GM19023 (cell line): ENCODE data around the gene BMP7.
"Not testable (repeated sequence)": the region's sequence is repeated elsewhere in the genome, so short reads cannot be mapped to it uniquely, and the experiment has no call there.

Experiments used
- ATAC-seq: cut with Tn5 transposase; IDR thresholded peaks from one replicate; pipeline ENCODE4 v1.9.1; 2021; ENCODE audit warnings: mild to moderate bottlenecking, moderate library complexity; ENCODE audit not compliant: unreplicated experiment

BMP7 gene

DNA sequence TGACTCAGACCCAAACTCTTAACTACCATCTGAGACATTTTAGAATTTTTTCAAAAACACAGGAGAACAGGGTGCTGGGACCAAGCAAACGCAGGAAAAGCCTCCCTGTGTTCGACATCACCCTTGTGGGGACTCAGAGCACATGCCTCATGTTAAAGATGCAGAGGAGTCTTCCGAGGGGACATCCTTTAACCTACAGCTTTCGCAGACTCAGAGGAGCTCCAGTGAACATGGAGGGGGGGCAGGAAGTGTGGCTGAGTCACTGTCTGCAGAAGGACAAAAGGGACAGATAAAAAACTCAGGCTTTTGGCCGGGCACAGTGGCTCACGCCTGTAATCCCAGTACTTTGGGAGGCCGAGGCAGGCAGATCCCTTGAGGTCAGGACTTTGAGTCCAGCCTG lies 15.1 kb downstream of the BMP7 start:
- no peak for ATAC-seq

DNA sequence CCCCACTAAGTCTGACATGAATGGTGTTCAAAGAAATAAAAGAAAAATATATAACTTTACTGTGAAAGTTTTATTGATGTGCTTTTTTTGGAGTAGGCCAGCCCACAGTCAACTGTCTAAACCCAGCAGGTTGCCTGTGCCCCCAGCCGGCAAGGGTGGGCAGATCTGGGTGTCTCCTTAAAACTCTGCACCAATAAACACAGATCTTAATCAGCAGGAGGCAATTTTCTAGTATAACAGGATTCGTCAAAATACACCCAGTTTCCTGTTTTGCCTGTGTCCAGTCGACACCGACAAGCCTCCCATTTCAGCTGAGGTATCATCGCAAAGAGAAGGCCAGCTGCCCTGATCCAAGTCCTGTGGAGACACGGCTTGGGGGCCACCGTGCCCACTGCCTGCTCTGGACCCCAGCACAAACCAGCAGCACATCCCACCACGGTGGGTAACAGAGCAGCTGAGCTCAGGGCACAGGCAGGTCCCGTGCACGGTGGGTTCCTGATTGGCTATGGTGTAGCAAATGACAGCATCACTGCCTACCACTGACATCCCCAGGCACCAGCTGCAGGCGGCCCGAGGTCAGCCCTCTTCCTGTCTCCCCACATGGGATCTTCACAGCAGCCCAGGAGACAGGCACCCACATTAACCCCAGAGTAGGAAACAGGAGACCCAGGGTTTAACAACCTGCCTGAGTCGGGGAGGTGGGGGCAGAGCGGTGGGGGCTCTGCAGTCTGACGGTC lies 15.7 kb downstream of the BMP7 start:
- ATAC-seq = no peak

DNA sequence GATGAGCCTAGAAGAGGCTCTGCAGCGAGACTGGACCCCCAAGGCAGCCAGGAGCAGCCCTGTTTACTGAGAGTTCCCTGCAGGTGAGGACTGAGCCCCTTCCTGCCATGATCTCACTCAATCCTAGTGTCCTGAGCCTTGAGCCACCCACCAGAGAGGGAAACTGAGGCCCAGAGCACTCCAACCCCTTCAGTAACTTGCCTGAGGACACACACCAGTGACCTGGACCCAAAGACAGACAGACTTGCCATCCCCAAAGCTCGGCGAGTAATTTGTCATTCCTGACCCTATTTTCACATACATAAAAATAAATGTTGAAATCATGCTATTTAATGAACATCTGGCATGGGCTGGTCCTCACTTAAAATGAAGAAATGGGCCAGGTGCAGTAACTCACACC lies 16.7 kb downstream of the BMP7 start:
- no peak for ATAC-seq

DNA sequence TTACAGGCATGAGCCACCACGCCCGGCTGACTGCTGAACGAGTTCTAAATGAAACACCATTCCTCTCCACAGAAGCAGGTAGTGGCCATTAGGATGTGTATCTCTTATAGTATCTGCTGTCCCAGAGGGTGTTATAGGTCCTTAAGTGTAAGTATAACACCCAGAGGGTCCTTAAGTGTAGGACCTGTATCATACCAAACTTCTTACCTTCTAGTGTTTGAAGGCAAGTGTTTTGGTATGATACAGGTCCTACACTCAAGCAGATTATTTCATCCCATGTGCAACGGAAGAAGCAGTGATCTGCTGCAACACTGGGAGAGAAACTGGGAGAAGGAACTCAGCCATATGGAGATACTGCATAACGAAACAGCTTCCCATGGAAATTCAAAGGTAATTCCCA lies 17.4 kb downstream of the BMP7 start:
- ATAC-seq = no peak

DNA sequence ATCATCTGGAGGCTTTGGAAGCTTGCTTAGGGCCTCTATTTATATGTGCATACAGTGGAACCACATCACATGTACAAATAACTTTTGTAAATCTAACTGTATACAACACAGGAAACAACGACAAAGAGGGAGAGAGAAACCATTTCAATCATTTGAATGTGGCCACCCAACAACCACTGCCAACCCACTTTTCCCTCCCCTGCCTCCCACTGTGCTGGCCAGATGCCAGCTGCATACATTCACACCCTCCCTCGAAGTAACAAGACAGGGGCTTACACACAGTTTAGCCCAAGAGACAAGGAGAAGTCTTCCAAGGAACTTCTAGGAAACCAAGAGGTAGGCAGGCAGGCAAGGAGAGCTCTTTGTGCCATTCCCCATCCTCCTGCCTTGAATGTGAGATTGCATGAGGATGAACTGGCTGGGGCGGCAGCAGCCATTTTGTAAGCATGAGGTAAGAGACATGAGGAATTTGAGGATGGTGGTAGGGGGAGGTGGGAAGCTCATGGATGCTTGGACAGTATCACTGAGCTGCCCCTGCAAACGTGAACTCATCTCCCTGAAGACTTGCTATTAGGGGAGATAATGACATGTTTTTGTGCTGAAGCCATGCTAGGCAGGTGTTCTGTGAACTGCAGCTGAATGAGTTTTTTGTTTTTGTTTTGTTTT lies 18.2 kb downstream of the BMP7 start:
- ATAC-seq = no peak

DNA sequence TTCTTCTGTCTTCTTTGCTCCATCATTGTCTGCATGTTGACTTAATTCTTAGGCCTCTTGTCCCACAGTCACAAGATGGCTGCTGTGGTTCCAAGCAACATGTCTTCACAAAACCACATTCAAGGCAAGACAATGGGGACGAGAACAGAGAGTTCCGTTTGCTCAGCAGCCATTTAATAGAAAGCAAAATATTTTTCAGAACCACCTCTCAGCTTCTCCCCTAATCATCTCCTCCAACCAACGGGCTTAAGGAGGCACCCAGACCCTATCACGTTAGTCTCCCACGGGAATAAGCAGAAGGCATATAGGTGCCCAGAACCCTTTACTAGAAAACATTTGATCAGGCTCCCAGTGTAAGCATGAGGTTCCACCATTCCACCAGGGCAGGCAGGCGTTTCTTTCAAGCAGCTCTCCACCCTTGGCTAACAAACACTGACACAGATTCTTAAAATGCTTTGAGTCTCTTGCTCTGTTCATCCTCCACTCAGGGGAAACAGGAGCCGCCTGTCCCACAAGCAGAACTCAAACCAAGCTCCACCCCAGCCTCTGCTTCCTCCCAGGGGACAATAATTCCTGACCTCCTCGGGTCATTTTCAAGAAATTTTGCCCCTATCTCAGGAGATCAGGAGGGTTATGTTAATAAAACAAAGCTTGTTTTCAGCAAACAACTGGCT lies 19.0 kb downstream of the BMP7 start:
- ATAC-seq = no peak

DNA sequence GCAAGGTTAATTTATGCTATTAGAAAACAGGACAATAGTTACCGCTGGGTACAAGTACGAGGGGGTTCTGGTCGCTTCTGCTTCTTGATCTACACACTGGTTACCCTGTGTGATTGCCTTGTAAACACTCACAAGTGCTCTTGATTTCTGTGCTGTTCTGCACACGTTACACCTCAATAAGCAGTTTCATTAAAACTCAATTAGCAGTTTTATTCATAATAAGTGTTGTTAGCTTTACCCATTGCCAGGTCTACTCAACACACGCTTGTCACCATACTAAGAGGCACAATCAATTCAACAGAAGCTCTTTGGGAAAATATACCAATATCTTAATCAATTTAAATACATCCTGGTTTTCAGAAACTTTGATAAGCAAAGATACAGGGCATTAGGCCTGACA lies 20.4 kb downstream of the BMP7 start:
- no peak for ATAC-seq

DNA sequence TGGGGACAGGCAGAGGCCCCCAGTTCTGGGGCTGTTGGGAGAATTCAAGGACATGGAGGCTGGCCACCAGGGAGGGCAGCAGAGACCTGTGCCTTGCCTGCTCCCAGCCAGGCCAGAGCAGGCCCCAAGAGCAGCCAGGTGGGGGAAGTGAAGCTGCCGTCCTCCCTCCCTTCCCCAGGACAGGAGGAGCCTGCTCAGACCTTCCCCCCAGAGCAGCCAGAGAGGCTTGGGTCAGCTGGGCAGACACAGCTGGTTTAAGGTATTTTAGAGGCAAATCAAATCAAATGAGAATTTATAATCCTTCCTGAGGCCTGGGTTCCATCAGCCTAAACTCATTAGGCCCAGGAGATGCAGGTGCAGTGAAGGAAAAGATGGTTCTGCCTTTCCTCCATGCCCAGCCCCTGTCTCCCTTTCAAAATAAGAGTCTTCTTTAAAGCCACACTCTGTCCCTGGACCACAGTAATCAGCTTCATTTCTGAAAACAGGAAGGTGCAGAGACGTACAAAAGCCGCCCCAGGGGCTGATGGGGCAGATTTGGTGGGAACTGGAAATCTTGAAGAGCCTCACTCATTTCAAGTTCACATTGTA lies 21.7 kb downstream of the BMP7 start:
- ATAC-seq = no peak

DNA sequence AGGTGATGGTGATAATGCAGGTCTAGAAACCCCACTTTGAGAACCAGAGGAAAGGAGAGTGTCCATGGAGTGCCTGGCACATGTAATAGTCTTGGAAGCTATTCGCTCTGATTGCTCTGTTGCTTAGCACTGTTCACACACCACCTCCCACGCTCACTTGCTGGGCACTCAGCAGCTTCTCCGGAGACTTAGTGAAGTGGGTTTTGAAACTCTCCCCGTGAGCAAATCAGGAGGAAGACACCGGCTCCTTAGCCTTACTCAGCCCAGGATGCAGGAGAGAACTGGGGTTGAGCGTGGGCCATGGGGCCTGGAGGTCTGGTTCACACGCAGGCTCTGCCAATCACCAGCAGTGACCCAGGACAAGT lies 22.2 kb downstream of the BMP7 start:
- no peak for ATAC-seq

DNA sequence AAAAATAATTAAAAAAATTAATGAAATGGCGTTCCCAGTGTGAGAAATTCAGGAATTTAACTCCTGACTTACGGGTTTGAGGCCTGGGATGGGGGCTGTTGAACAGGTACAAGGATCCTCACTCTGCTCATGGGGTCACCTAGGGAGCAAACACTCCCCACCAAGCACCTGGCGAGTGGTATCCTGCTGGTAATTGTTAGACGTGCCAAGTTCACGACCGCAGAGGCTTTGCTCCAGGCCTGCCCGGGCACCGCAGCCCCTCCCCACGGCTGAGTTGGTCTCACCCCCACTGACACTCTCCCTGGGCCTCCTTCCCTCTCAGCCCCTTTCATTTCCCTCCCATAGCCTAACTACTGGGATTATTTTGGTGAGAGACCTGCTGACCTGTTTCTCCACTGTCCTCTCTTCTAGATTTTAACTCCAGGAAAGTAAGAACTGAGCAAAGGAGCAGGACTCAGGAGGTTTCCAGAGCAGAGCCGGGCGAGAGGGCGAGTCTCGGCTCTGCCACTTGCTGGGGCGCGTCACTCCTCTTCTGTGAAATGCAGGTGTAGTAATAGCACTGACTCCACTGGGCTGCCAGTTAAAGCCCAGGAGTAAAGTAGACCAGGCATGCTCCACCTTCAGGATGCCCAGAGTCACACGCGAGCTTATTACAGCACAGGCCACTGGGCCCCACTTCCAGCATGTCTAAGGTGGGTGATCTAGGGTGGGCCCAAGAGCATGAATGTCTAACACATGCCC lies 22.8 kb downstream of the BMP7 start:
- no peak for ATAC-seq

DNA sequence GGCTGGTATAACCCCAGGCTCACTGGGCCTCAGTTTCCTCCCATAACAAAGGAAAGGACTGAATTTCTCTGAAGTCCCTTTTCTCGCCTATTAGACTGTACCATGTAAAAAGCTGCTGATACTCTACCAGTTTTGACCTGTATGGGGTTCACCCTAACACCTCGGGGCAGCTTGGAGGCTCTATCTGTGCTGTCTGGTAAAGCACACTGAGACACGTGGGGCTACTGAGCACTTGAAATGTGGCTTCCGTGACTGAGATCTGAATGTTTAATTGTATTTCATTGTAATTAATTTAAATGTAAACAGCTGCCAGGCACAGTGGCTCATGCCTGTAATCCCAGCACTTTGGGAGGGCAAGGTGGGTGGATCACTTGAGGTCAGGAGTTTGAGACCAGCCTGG lies 24.0 kb downstream of the BMP7 start:
- ATAC-seq = no peak

DNA sequence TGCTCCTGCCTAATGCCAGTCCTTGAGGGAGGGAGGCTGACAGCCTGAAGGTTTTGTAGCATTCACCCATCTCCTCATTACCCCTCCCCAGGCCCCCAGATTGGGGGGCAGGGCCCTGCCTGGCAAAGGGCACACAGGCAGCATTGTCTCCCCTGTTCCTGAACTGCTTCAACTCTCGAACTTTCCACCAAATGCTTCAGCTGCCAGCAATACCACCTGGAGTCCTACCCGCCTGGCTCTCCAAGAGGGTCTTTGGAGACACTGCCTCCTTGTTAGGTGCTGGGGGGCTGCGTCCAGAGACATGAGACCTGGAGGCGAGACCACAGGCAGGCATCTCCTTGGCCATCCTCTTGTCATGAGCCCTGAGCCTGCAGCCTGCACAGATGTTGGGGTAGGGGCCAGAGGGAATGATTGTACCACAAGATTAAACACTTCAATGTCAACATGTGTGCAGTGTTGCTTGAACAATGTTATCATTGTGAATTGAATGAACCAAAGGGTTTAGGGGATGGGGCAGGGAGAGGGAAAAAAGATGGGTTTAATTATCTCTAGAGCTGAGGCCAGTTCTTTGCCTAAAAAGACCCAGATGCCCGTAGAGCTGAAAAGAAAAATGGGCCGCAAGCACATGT lies 25.0 kb downstream of the BMP7 start:
- ATAC-seq = no peak

DNA sequence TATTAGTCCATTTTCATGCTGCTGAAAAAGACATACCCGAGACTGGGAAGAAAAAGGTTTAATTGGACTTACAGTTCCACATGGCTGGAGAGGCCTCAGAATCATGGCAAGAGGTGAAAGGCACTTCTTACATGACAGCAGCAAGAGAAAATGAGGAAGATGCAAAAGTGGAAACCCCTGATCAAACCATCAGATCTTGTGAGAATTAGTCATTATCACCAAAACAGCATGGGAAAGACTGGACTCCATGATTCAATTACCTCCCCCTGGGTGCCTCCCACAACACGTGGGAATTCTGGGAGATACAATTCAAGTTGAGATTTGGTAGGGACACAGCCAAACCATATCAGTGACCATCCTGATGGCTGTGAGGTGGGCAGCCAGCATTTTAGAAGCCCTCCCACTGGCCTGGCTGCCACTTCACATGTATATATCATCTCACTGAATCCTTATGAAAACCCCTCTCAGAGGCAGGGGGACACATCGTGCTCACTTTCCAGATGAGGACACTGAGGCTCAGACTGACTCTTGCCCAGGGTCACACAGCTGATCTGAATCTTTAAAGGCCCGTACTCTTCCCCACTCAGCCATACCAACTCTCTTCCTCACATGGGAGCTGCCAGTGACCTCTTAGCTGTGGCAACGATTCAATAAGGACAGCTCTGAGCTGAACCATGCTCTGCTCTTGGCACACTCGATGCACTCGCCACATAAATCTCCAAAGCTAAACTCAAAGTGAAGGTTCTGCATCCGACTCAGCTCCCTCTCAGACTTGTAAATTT lies 25.7 kb downstream of the BMP7 start:
- no peak for ATAC-seq

DNA sequence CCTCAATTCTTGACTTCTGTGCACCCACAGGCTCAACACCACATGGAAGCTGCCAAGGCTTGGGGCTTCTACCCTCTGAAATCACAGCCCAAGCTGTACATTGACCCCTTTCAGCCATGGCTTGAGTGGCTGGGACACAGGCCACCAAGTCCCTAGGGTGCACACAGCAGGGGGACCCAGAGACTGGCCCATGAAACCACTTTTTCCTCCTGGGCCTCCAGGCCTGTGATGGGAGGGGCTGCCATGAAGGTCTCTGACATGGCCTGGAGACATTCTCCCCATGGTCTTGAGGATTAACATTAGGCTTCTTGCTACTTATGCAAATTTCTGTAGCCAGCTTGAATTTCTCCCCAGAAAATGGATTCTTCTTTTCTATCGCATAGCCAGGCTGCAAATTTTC lies 26.7 kb downstream of the BMP7 start:
- ATAC-seq = not testable (repeated sequence)

DNA sequence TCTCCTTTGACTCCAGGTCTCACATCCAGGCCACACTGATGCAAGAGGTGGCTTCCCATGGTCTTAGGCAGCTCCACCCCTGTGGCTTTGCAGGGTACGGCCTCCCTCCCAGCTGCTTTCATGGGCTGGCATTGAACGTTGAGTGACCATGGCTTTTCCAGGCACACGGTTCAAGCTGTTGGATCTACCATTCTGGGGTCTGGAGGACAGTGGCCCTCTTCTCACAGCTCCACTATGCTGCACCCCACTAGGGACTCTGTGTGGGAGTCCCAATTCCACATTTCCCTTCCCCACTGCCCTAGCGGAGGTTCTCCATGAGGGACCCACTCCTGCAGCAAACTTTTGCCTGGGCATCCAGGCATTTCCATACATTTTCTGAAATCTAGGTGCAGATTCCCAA lies 27.1 kb downstream of the BMP7 start:
- not testable (repeated sequence) for ATAC-seq

DNA sequence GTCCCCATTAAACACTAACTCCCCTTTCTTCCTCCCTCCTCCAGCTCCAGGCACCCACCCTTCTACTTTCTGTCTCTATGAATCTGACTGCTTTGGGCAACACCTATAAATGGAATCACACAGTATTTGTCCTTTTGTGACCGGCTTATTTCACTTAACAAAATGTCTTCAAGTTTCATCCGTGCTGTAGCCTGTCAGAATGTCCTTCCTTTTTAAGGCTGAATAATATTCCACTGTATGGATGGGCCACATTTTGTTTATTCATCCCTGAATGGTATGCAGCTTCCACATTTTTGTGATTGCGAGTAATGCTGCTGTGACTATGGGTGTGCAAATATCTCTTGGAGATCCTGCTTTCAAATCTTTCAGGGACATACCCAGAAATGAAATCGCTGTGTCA lies 28.4 kb downstream of the BMP7 start:
- ATAC-seq = no peak

DNA sequence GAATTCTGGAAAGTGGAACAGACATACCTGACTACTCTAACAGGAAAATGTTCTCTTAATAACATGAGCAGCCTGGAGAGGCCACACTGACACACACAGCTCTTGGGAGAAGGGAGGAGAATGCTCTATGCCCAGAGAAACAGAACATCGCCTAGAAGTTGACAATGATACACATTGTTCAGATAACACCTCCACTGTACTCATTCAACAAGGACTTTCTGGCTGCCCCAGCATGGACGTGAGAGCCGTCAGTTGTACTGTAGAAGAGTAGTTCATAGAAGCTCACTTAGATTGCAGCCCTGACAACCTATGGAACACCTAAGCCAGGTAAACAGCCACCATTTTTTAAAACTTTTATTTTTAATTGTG lies 28.9 kb downstream of the BMP7 start:
- no peak for ATAC-seq

DNA sequence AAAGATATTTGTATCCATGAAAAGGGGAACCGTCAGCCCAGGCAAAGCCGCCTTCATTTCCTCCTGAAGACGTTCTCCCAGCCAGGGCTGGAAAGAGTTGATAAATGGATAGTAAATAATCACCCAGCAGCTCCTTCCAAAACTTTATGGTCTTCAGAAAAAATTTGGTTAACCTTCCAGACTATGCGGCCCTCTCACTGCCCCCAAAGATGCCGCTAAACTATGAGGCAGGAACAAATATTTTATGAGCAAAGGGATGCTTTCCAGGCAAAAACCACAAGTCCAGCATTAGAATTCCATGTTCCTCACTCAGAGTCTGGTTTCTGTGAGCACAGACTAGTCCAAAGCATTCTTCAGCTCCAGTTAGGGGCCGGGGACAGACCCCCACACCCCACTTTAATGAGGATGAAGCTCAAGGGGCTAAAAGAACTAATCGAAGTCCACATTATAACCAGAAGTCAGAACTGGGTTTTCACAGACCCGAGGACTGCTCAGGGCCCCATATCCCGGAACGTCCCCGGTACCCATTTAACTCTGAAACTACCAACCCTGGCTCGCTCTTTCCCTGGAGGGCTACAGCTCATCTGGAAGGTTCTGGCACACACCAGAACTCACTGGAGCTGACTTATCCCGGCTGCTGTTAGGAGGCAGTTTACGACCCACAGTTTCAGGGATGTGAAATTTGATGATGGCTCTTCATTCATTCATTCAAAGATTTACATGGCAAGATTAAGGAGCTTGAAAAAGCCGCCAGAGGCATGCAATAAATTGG lies 29.4 kb downstream of the BMP7 start:
- no peak for ATAC-seq

DNA sequence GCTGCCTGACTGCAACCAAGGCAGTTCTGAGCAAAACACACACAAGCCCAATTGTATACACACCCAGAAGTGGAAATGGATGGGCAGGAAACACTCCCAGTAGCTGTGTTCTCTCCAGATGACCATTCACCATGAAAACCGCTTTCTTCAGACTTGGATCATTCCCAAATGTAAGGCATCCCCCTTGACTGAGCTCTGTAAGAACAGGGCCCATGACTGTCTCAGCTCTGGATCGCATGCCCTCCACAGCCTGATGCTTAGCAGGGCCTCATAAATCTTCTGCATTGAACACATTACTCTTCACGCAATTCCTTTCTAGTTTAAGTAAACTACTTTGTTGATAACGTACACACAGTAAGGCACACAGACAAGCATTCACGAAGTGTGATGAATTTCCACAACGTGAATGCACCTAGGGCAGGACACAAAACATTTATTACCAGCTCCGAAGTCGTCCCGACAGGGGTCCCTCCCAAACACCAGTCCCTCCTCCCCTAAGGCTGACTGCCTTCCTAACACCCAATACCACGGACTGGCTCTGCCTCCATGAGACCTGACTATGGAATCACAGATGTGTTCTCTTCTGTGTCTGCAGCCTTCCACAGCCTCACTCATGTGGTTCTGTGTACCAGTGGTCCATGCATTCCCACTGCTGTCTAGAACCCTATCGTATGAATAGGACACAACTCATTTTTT lies 31.7 kb downstream of the BMP7 start:
- no peak for ATAC-seq
